H1 (cell line): ENCODE results near the gene PRDM5. TPM values are rescaled to one million over a fixed set of nuclear protein-coding genes. Genes with fewer than 3 reads are reported as not detected.

Experiments used
- CTCF ChIA-PET: fragments of 300-600 bp; sonication (Branson Sonifier 250); formaldehyde crosslinking; loops from one replicate; lab custom pipeline; 2021; ENCODE audit not compliant: partially characterized antibody; lab: Charles Lee
- POLR2A ChIA-PET: fragments of 300-600 bp; sonication (Branson Sonifier 250); formaldehyde crosslinking; loops from one replicate; lab custom pipeline; 2021; ENCODE audit warnings: inconsistent platforms; ENCODE audit not compliant: partially characterized antibody; lab: Charles Lee
- DNase-seq, 2 experiments: peaks; one replicate each; pipeline versions ENCODE4 v3.0.0 to v3.0.0-alpha.2; 2010 to 2022; ENCODE audit warnings: low spot score in 2 of 2, low read depth in 1 of 2, mixed read lengths in 1 of 2
- FAIRE-seq: peaks from 2 replicates; lab custom pipeline; 2011; peaks lifted over from hg19 to GRCh38; lab: Jason Lieb, UNC
- H2AFZ ChIP-seq: 2 replicates; pipeline ENCODE4 v1.8.1; 2012; ENCODE audit warnings: low read length, inconsistent platforms
- H2AK5ac ChIP-seq: 2 replicates; pipeline ENCODE4 v1.6.1; 2013; ENCODE audit warnings: low read depth, low read length
- H2BK120ac ChIP-seq: replicated peaks from 2 replicates; pipeline ENCODE3; 2013; ENCODE audit warnings: low read depth, low read length, inconsistent platforms
- H2BK12ac ChIP-seq: 2 replicates; pipeline ENCODE4 v1.6.1; 2013; ENCODE audit warnings: low read depth, low read length
- H2BK15ac ChIP-seq: 2 replicates; pipeline ENCODE4 v1.6.1; 2013; ENCODE audit warnings: low read length
- H2BK20ac ChIP-seq: 2 replicates; pipeline ENCODE4 v1.6.1; 2013; ENCODE audit warnings: low read length
- H2BK5ac ChIP-seq: 2 replicates; pipeline ENCODE4 v1.6.1; 2013; ENCODE audit warnings: low read depth, low read length
- H3K14ac ChIP-seq: 2 replicates; pipeline ENCODE4 v1.6.1; 2013; ENCODE audit warnings: inconsistent platforms; ENCODE audit not compliant: insufficient read length
- H3K18ac ChIP-seq: 2 replicates; pipeline ENCODE4 v1.6.1; 2013; ENCODE audit warnings: low read length; ENCODE audit errors: extremely low read depth
- H3K23ac ChIP-seq: 2 replicates; pipeline ENCODE4 v1.6.1; 2013; ENCODE audit warnings: inconsistent platforms; ENCODE audit not compliant: insufficient read length
- H3K23me2 ChIP-seq: 2 replicates; pipeline ENCODE4 v1.6.1; 2013; ENCODE audit warnings: low read depth, low read length
- H3K27ac ChIP-seq: 2 replicates; pipeline ENCODE4 v1.6.1; 2011; ENCODE audit warnings: low read depth, low read length, inconsistent platforms
- H3K27me3 ChIP-seq, 4 experiments: replicated peaks in 1 of 4; 1 replicate in 1 of 4; 2 replicates in 3 of 4; pipeline versions ENCODE4 v1.6.1 to v1.8.1; 2011 to 2013; ENCODE audit warnings: low read length in 3 of 4, mild to moderate bottlenecking in 3 of 4, inconsistent platforms in 2 of 4, mixed read lengths in 2 of 4, moderate library complexity in 1 of 4; ENCODE audit not compliant: control insufficient read depth in 3 of 4, insufficient read depth in 3 of 4; ENCODE audit errors: extremely low read depth in 1 of 4
- H3K36me3 ChIP-seq, 4 experiments: 2 replicates each; pipeline versions ENCODE4 v1.6.1 to v1.8.1; 2011 to 2013; ENCODE audit warnings: mild to moderate bottlenecking in 4 of 4, low read length in 3 of 4, moderate library complexity in 2 of 4, control low read depth in 1 of 4, inconsistent platforms in 1 of 4; ENCODE audit not compliant: insufficient read depth in 4 of 4, control insufficient read depth in 2 of 4
- H3K4ac ChIP-seq: replicated peaks from 2 replicates; pipeline ENCODE3; 2013; ENCODE audit warnings: low read length, low read depth, mixed read lengths, inconsistent platforms; ENCODE audit not compliant: insufficient read length
- H3K4me1 ChIP-seq, 4 experiments: replicated peaks in 1 of 4; 1 replicate in 1 of 4; 2 replicates in 3 of 4; pipeline versions ENCODE4 v1.6.1 to v1.8.1; 2011 to 2013; ENCODE audit warnings: low read length in 3 of 4, inconsistent platforms in 2 of 4, mixed read lengths in 1 of 4; ENCODE audit not compliant: insufficient read depth in 4 of 4, control insufficient read depth in 3 of 4
- H3K4me2 ChIP-seq, 2 experiments: 2 replicates each; pipeline versions ENCODE4 v1.6.1 to v1.8.1; 2011 to 2013; ENCODE audit warnings: low read depth in 2 of 2, low read length in 2 of 2, control low read depth in 1 of 2, inconsistent platforms in 1 of 2, mild to moderate bottlenecking in 1 of 2; ENCODE audit not compliant: insufficient read depth in 1 of 2
- H3K4me3 ChIP-seq, 4 experiments: fragments of 200-600, 300-600 bp in 1 of 4; sonication (generic), shearing (Covaris generic), sonication (Bioruptor Twin) in 1 of 4; 2 replicates each; pipeline versions ENCODE4 v1.5.1 to v1.8.1; 2011 to 2016; ENCODE audit warnings: low read length in 4 of 4, low read depth in 3 of 4, control low read depth in 2 of 4, inconsistent platforms in 2 of 4, mild to moderate bottlenecking in 2 of 4, mixed read lengths in 1 of 4, moderate library complexity in 1 of 4; ENCODE audit not compliant: insufficient read depth in 2 of 4; ENCODE audit errors: extremely low read depth in 1 of 4
- H3K56ac ChIP-seq: replicated peaks from 2 replicates; pipeline ENCODE3; 2013; ENCODE audit warnings: low read depth, mild to moderate bottlenecking, mixed read lengths, low read length, inconsistent platforms; ENCODE audit not compliant: insufficient read length
- H3K79me1 ChIP-seq: 2 replicates; pipeline ENCODE4 v1.6.1; 2013; ENCODE audit warnings: low read depth, low read length, control low read depth
- H3K79me2 ChIP-seq, 2 experiments: 2 replicates each; pipeline versions ENCODE4 v1.6.1 to v1.8.1; 2012 to 2013; ENCODE audit warnings: low read length in 2 of 2, mild to moderate bottlenecking in 2 of 2, inconsistent platforms in 1 of 2; ENCODE audit not compliant: insufficient read depth in 2 of 2, control insufficient read depth in 1 of 2
- H3K9ac ChIP-seq, 4 experiments: replicated peaks in 1 of 4; 1 replicate in 1 of 4; 2 replicates in 3 of 4; pipeline versions ENCODE4 v1.6.1 to v1.8.1; 2011 to 2013; ENCODE audit warnings: low read depth in 3 of 4, low read length in 3 of 4, control low read depth in 2 of 4, mild to moderate bottlenecking in 2 of 4, moderate library complexity in 2 of 4, inconsistent platforms in 1 of 4; ENCODE audit errors: extremely low read depth in 1 of 4
- H3K9me3 ChIP-seq, 2 experiments: 2 replicates each; pipeline versions ENCODE4 v1.6.1 to v1.8.1; 2012 to 2013; ENCODE audit warnings: mild to moderate bottlenecking in 2 of 2, moderate library complexity in 2 of 2, control low read depth in 1 of 2, inconsistent platforms in 1 of 2, low read depth in 1 of 2, low read length in 1 of 2, mixed read lengths in 1 of 2; ENCODE audit not compliant: insufficient read depth in 2 of 2
- H4K20me1 ChIP-seq, 2 experiments: replicated peaks in 1 of 2; 2 replicates each; pipeline versions ENCODE3 to v1.8.1; 2011 to 2013; ENCODE audit warnings: inconsistent platforms in 2 of 2, low read length in 2 of 2, mild to moderate bottlenecking in 1 of 2; ENCODE audit not compliant: insufficient read depth in 2 of 2, control insufficient read depth in 1 of 2
- H4K5ac ChIP-seq: 2 replicates; pipeline ENCODE4 v1.6.1; 2013; ENCODE audit warnings: low read length, low read depth, mixed read lengths, inconsistent platforms; ENCODE audit not compliant: insufficient read length
- H4K8ac ChIP-seq: 2 replicates; pipeline ENCODE4 v1.8.0; 2013; ENCODE audit warnings: mild to moderate bottlenecking, moderate library complexity, low read length, inconsistent platforms; ENCODE audit not compliant: insufficient read depth; ENCODE audit errors: extremely low read depth
- H4K91ac ChIP-seq: replicated peaks from 2 replicates; pipeline ENCODE3; 2013; ENCODE audit warnings: low read length, mixed read lengths, inconsistent platforms; ENCODE audit not compliant: insufficient read length
- CHD1 ChIP-seq: IDR thresholded peaks from 2 replicates; pipeline ENCODE4 v1.6.1; 2012; ENCODE audit warnings: low read depth, low read length, improper control_type of control experiment
- CTCF ChIP-seq, 3 experiments: IDR thresholded peaks; 1 replicate in 2 of 3; 2 replicates in 1 of 3; pipeline versions ENCODE4 v1.5.1 to v1.6.1; 2011; ENCODE audit warnings: low read length in 3 of 3, mild to moderate bottlenecking in 3 of 3, inconsistent platforms in 2 of 3, low read depth in 1 of 3, moderate library complexity in 1 of 3; ENCODE audit not compliant: insufficient read depth in 1 of 3; ENCODE audit errors: control extremely low read depth in 1 of 3
- RAD21 ChIP-seq, 2 experiments: IDR thresholded peaks in 1 of 2; conservative IDR thresholded peaks in 1 of 2; 2 replicates each; pipeline ENCODE4 v1.6.1; 2011; ENCODE audit warnings: low read depth in 2 of 2, low read length in 2 of 2, improper control_type of control experiment in 1 of 2, inconsistent platforms in 1 of 2, mild to moderate bottlenecking in 1 of 2, moderate library complexity in 1 of 2
- SP2 ChIP-seq: IDR thresholded peaks from 2 replicates; pipeline ENCODE4 v1.6.1; 2012; ENCODE audit warnings: mild to moderate bottlenecking, low read length, inconsistent platforms
- WGBS, 2 experiments: shearing (Covaris generic) in 1 of 2; methylation state at CpG; one replicate each; pipeline versions ENCODE4 v1.1.6 to v1.1.7; 2013 to 2015; ENCODE audit warnings: low lambda C conversion rate in 2 of 2, mixed read lengths in 2 of 2, inconsistent platforms in 1 of 2, low coverage in 1 of 2, missing lambda C conversion rate in 1 of 2; ENCODE audit not compliant: insufficient replicate concordance in 2 of 2, insufficient coverage in 1 of 2, insufficient read length in 1 of 2; ENCODE audit errors: extremely low coverage in 1 of 2, missing lambda C conversion rate in 1 of 2; 5-methylcytosine and 5-hydroxymethylcytosine counted together
- polyA plus RNA-seq, 7 experiments: library from polyadenylated mRNA; depleted of rRNA in 3 of 7; stranded (reverse) in 5 of 7; unstranded in 2 of 7; fragments of >200 nt in 5 of 7; fragments of 200-250 nt in 2 of 7; gene quantifications; 1 replicate in 5 of 7; 2 replicates in 1 of 7; 4 replicates in 1 of 7; pipeline versions ENCODE4 v1.2.1 to v1.2.3, GENCODE V29; 2011 to 2013; ENCODE audit warnings: missing spikeins in 2 of 7, mixed read lengths in 2 of 7
- total RNA-seq: library from RNA; stranded (reverse); fragmentation: NEBNext Ultra II Directional; extraction: Animal tissue kit (Norgen Biotek cat#: 25700); gene quantifications from 2 replicates; pipeline ENCODE4 v1.2.1, GENCODE V29; 2021

Gene PRDM5
- total and polyA plus RNA-seq, 2 of the 8 experiments (the other 6 are each of a cell fraction or from before 2014, with no cell fraction given) = 8.2 to 23.4 TPM

DNA sequence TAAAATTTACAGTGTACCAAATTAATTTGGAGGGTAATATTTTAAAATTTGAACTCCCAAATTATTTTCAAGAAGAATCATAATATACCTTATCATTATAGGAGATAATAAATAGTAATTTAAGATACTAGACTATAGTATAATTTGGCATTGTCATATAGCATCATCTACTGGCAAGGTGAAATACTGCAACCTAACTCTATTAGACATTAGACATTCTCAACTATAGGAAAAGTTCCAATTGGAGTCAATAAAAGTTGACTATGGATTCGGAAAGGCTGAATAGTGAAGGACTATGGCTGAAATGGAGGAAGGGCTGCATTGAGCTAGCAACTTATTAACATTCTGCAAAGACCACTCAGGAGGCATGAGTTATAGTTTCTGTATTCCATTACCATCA is 113.0 kb downstream of the PRDM5 start:
- no peaks in the 10 kb centered on the region for H3K23me2 ChIP-seq
- no peak overlapping the region for H3K4me2 ChIP-seq
- peaks cover 0 to 26% (median 6%) of the 10 kb centered on the region in 4 experiments; a peak in 5 of 8 replicates for H3K36me3 ChIP-seq
- H3K4ac ChIP-seq = no peak overlapping the region
- H2BK12ac ChIP-seq = no peak overlapping the region
- H2AK5ac ChIP-seq = no peak overlapping the region
- no peak overlapping the region for H3K27ac ChIP-seq
- no peak overlapping the region for H3K9ac ChIP-seq
- no peaks in the 10 kb centered on the region for H3K27me3 ChIP-seq
- no peak overlapping the region for H3K56ac ChIP-seq
- no peak overlapping the region for H3K4me3 ChIP-seq
- no peak overlapping the region for H3K23ac ChIP-seq
- no peak overlapping the region for H2BK15ac ChIP-seq
- H4K5ac ChIP-seq = no peak overlapping the region
- ChIA-PET POLR2A (no interaction called here), CTCF (interaction anchor here (1.0 to 1.1 kb wide), 2 partner anchors 9 to 71 kb away, joined by 3 to 4 read pairs; no protein-coding TSS in a partner anchor)
- no peaks in the 10 kb centered on the region for H3K79me1 ChIP-seq
- no peak overlapping the region for H3K18ac ChIP-seq
- peaks cover 6 to 13% of the 10 kb centered on the region in 2 experiments for H3K9me3 ChIP-seq
- no peak overlapping the region for H3K14ac ChIP-seq
- no peak overlapping the region for H4K8ac ChIP-seq
- 94% methylated on average over 1 of the region's 1 CpG; no CpG with 5 or more reads in 1 of the 2 experiments for WGBS, 2 experiments
- no peak overlapping the region for H2AFZ ChIP-seq
- peak in 1 of 3 experiments; percentile 33; a peak in 2 of 4 replicates for TF ChIP-seq CTCF (IDR thresholded peaks at IDR 0.05; ENCODE audit: control extremely low read depth in 1 of 3, insufficient read depth in 1 of 3, low read depth in 1 of 3, low read length in 3 of 3)
- no peak for TF ChIP-seq SP2
- TF ChIP-seq CHD1 = no peak
- TF ChIP-seq RAD21 (IDR thresholded peaks at IDR 0.05 in 1 of 2, conservative IDR thresholded peaks at IDR 0.05 in 1 of 2; ENCODE audit: low read depth in 2 of 2, low read length in 2 of 2) = peak in 1 of 2 experiments; percentile 28; a peak in 2 of 4 replicates
- no peaks in the 10 kb centered on the region for H4K20me1 ChIP-seq
- no peak overlapping the region for H2BK5ac ChIP-seq
- no peak overlapping the region for H4K91ac ChIP-seq
- no peak overlapping the region for H2BK120ac ChIP-seq
- FAIRE-seq (no peak), DNase-seq (no peak)
- H2BK20ac ChIP-seq = no peak overlapping the region
- no peaks in the 10 kb centered on the region for H3K4me1 ChIP-seq
- no peaks in the 10 kb centered on the region for H3K79me2 ChIP-seq
